Fibroblast of lung (primary cell): ENCODE measurements around the gene YWHAQ. TPM values are rescaled to one million over a fixed set of nuclear protein-coding genes. Genes with fewer than 3 reads are reported as not detected.

Experiments
- DNase-seq, 2 donors: peaks; one replicate each; pipeline versions ENCODE4 v3.0.0 to v3.0.0-alpha.2; 2010; ENCODE audit warnings: low read depth in 2 of 2
- H2AFZ ChIP-seq: 2 replicates; pipeline ENCODE4 v1.5.1; 2012; ENCODE audit warnings: low read length, control low read depth, inconsistent platforms
- H3K27ac ChIP-seq: 2 replicates; pipeline ENCODE4 v1.5.1; 2011; ENCODE audit warnings: low read length, control low read depth; ENCODE audit not compliant: insufficient read depth
- H3K27me3 ChIP-seq: 2 replicates; pipeline ENCODE4 v1.5.1; 2011; ENCODE audit warnings: mild to moderate bottlenecking, low read length; ENCODE audit not compliant: control insufficient read depth, insufficient read depth
- H3K36me3 ChIP-seq: 2 replicates; pipeline ENCODE4 v1.5.1; 2011; ENCODE audit warnings: low read length; ENCODE audit not compliant: control insufficient read depth, insufficient read depth
- H3K4me1 ChIP-seq: 2 replicates; pipeline ENCODE4 v1.5.1; 2011; ENCODE audit warnings: low read length; ENCODE audit not compliant: control insufficient read depth, insufficient read depth; ENCODE audit errors: extremely low read depth
- H3K4me2 ChIP-seq: 2 replicates; pipeline ENCODE4 v1.5.1; 2011; ENCODE audit warnings: low read length, control low read depth; ENCODE audit not compliant: insufficient read depth; ENCODE audit errors: extremely low read depth
- H3K4me3 ChIP-seq, 4 experiments: fragments of 200-600 bp in 1 of 4; sonication (generic) in 1 of 4; replicated peaks in 1 of 4; 2 replicates each; pipeline ENCODE4 v1.5.1; 2011 to 2016; ENCODE audit warnings: low read length in 4 of 4, low read depth in 3 of 4, mild to moderate bottlenecking in 3 of 4, control low read depth in 2 of 4, inconsistent platforms in 1 of 4, mixed read lengths in 1 of 4; ENCODE audit not compliant: insufficient read depth in 1 of 4; ENCODE audit errors: control extremely low read depth in 1 of 4
- H3K79me2 ChIP-seq: 2 replicates; pipeline ENCODE4 v1.5.1; 2012; ENCODE audit warnings: mild to moderate bottlenecking, low read length, inconsistent platforms; ENCODE audit not compliant: control insufficient read depth, insufficient read depth
- H3K9ac ChIP-seq: 2 replicates; pipeline ENCODE4 v1.5.1; 2011; ENCODE audit warnings: mild to moderate bottlenecking, low read length, control low read depth; ENCODE audit not compliant: insufficient read depth
- H3K9me3 ChIP-seq: 2 replicates; pipeline ENCODE4 v1.5.1; 2012; ENCODE audit warnings: low read depth, low read length; ENCODE audit not compliant: control insufficient read depth, insufficient read depth
- H4K20me1 ChIP-seq: 2 replicates; pipeline ENCODE4 v1.5.1; 2011; ENCODE audit warnings: low read length; ENCODE audit not compliant: control insufficient read depth, insufficient read depth; ENCODE audit errors: extremely low read depth
- CTCF ChIP-seq, 2 donors: IDR thresholded peaks in 1 of 2; conservative IDR thresholded peaks in 1 of 2; 1 replicate in 1 of 2; 2 replicates in 1 of 2; pipeline ENCODE4 v1.5.1; 2011 to 2012; ENCODE audit warnings: low read length in 2 of 2, control low read depth in 1 of 2, inconsistent platforms in 1 of 2, low read depth in 1 of 2, mild to moderate bottlenecking in 1 of 2
- EZH2 ChIP-seq: IDR thresholded peaks from 2 replicates; pipeline ENCODE4 v1.5.1; 2012; ENCODE audit warnings: low read length, control low read depth, mild to moderate bottlenecking; ENCODE audit errors: missing control alignments
- polyA plus RNA-seq, 2 donors: library from polyadenylated mRNA; depleted of rRNA in 1 of 2; stranded (reverse) in 1 of 2; unstranded in 1 of 2; fragments of >200 nt; gene quantifications; 2 replicates each; pipeline ENCODE4 v1.2.1, GENCODE V29; 2011 to 2012; ENCODE audit warnings: missing spikeins in 1 of 2
- total RNA-seq: library from RNA; depleted of rRNA; stranded (reverse); fragments of >200 nt; gene quantifications from 2 replicates; pipeline ENCODE4 v1.2.1, GENCODE V29; 2014

Gene YWHAQ
- total and polyA plus RNA-seq, 2 donors (not counting 1 experiment from before 2014, with no cell fraction given), result 323 to 510 TPM

GRCh38 chr2:9601397-9601796 lies 29.4 kb downstream of the YWHAQ start:
- H3K9me3 ChIP-seq, result peaks cover 2% of the 10 kb centered on the region
- peaks cover 3% of the 10 kb centered on the region for H3K36me3 ChIP-seq
- no peak overlapping the region for H3K4me2 ChIP-seq
- H3K4me3 ChIP-seq, result no peak overlapping the region
- TF ChIP-seq EZH2 (no peak), CTCF (conservative IDR thresholded peaks at IDR 0.05 in 1 of 2, IDR thresholded peaks at IDR 0.05 in 1 of 2; ENCODE audit: low read depth in 1 of 2, low read length in 2 of 2) (no peak)
- H3K79me2 ChIP-seq, result peaks cover 98% of the 10 kb centered on the region
- H4K20me1 ChIP-seq, result peaks cover 3% of the 10 kb centered on the region
- no peak overlapping the region for H3K27ac ChIP-seq
- no peak for DNase-seq
- H3K9ac ChIP-seq, result no peak overlapping the region
- no peaks in the 10 kb centered on the region for H3K27me3 ChIP-seq
- H3K4me1 ChIP-seq, result no peaks in the 10 kb centered on the region
- H2AFZ ChIP-seq, result no peak overlapping the region

GRCh38 chr2:9599430-9599829 lies 31.4 kb downstream of the YWHAQ start:
- no peak for TF ChIP-seq EZH2
- TF ChIP-seq CTCF (conservative IDR thresholded peaks at IDR 0.05 in 1 of 2, IDR thresholded peaks at IDR 0.05 in 1 of 2; ENCODE audit: low read depth in 1 of 2, low read length in 2 of 2), result no peak
- H3K79me2 ChIP-seq, result peaks cover 98% of the 10 kb centered on the region
- peaks cover 3% of the 10 kb centered on the region for H3K36me3 ChIP-seq
- DNase-seq, result no peak
- H2AFZ ChIP-seq, result no peak overlapping the region
- no peaks in the 10 kb centered on the region for H3K27me3 ChIP-seq
- no peak overlapping the region for H3K4me2 ChIP-seq
- no peak overlapping the region for H3K27ac ChIP-seq
- no peak overlapping the region for H3K9ac ChIP-seq
- H3K4me1 ChIP-seq, result peaks cover 5% of the 10 kb centered on the region
- H4K20me1 ChIP-seq, result peaks cover 5% of the 10 kb centered on the region
- H3K9me3 ChIP-seq, result peaks cover 2% of the 10 kb centered on the region
- no peak overlapping the region for H3K4me3 ChIP-seq

GRCh38 chr2:9596621-9597311 lies 34.0 kb downstream of the YWHAQ start:
- H2AFZ ChIP-seq, result no peak overlapping the region
- no peak overlapping the region for H3K4me2 ChIP-seq
- DNase-seq, result no peak
- peaks cover 2% of the 10 kb centered on the region for H3K9me3 ChIP-seq
- H4K20me1 ChIP-seq, result peaks cover 2% of the 10 kb centered on the region
- H3K4me1 ChIP-seq, result peaks cover 6% of the 10 kb centered on the region
- H3K4me3 ChIP-seq, result no peak overlapping the region
- H3K9ac ChIP-seq, result no peak overlapping the region
- peaks cover 95% of the 10 kb centered on the region for H3K79me2 ChIP-seq
- peaks cover 3% of the 10 kb centered on the region for H3K36me3 ChIP-seq
- H3K27me3 ChIP-seq, result no peaks in the 10 kb centered on the region
- H3K27ac ChIP-seq, result peak overlapping the region; percentile 19
- TF ChIP-seq CTCF (conservative IDR thresholded peaks at IDR 0.05 in 1 of 2, IDR thresholded peaks at IDR 0.05 in 1 of 2; ENCODE audit: low read depth in 1 of 2, low read length in 2 of 2) (no peak), EZH2 (no peak)
